Vagina (tissue), 2 donors: Measurements from ENCODE around the gene COL17A1.

Experiments
- CTCF ChIP-seq, 3 experiments: fragments of 450-650 bp in 2 of 3; fragments of 200-600 bp in 1 of 3; sonication (generic) in 1 of 3; IDR thresholded peaks; one replicate each; pipeline ENCODE4 v1.5.1; 2017 to 2019; ENCODE audit warnings: antibody characterized with exemption in 3 of 3, mild to moderate bottlenecking in 2 of 3, moderate library complexity in 2 of 3
- POLR2AphosphoS5 ChIP-seq, 2 donors: sonication (generic); formaldehyde crosslinking; IDR thresholded peaks; one replicate each; pipeline ENCODE4 v1.9.0; 2017; ENCODE audit warnings: antibody characterized with exemption in 2 of 2, mild to moderate bottlenecking in 2 of 2, low read depth in 1 of 2; ENCODE audit not compliant: insufficient read depth in 1 of 2

GRCh38 chr10:104122225-104123107, 36.8 kb upstream of the COL17A1 start:
- no peak for TF ChIP-seq CTCF (IDR thresholded peaks at IDR 0.05)
- TF ChIP-seq POLR2AphosphoS5 (IDR thresholded peaks at IDR 0.05; ENCODE audit: insufficient read depth in 1 of 2, low read depth in 1 of 2): no peak
